Measurements from ENCODE around the gene PRRT1. TPM values are rescaled to one million over a fixed set of nuclear protein-coding genes. Genes with fewer than 3 reads are reported as not detected.

The PRRT1 gene
- total and polyA plus RNA-seq, 4 donors: 0.08 to 0.24 (median 0.19) TPM; not detected in 1

- peak overlapping the region; percentile 48 to 73 for H3K9ac ChIP-seq (ENCODE audit: low read depth in 1 of 2, low read length in 2 of 2)
- TF ChIP-seq ZBTB33 (IDR thresholded peaks at IDR 0.05) (no peak), MAX (IDR thresholded peaks at IDR 0.05) (no peak), RAD21 (IDR thresholded peaks at IDR 0.05) (no peak), EGR1 (IDR thresholded peaks at IDR 0.05; ENCODE audit: low read depth in 2 of 2) (no peak), RXRA (IDR thresholded peaks at IDR 0.05) (no peak), NR2F2 (IDR thresholded peaks at IDR 0.05) (no peak), REST (IDR thresholded peaks at IDR 0.05) (no peak), HNF4A (conservative IDR thresholded peaks at IDR 0.05) (no peak)
- H3K4me1 ChIP-seq (ENCODE audit: control insufficient read depth in 4 of 4, insufficient read depth in 4 of 4, low read length in 3 of 4): peaks cover 8 to 42% (median 27%) of the 10 kb centered on the region in 4 donors
- 77% methylated on average over 15 of the region's 15 CpGs for WGBS
- peak overlapping the region in 2 of 3 donors; percentile 37 to 40 for H3K4me3 ChIP-seq (ENCODE audit: low read depth in 1 of 3, low read length in 3 of 3)
- H3K9me3 ChIP-seq (ENCODE audit: control insufficient read depth in 4 of 4, low read length in 3 of 4): no peaks in the 10 kb centered on the region
- H3K27me3 ChIP-seq (ENCODE audit: control insufficient read depth in 4 of 4, insufficient read depth in 4 of 4, low read length in 3 of 4): no peaks in the 10 kb centered on the region
- H3K27ac ChIP-seq (ENCODE audit: low read depth in 1 of 2, low read length in 2 of 2): peak overlapping the region; percentile 75 to 97
- H3K36me3 ChIP-seq (ENCODE audit: control insufficient read depth in 4 of 4, insufficient read depth in 3 of 4, low read depth in 1 of 4, low read length in 3 of 4): peaks cover 0 to 8% (median 6%) of the 10 kb centered on the region in 4 donors
- DNase-seq (ENCODE audit: low spot score): no peak
These were observed 40.2 kb upstream of the PRRT1 start for GRCh38 chr6:32191696-32192607.

GRCh38 chr6:32190911-32191677 is 39.4 kb upstream of the PRRT1 start:
- Histone ChIP-seq H3K9ac (ENCODE audit: low read depth in 1 of 2, low read length in 2 of 2) (peak overlapping the region; percentile 73 to 88), H3K27ac (ENCODE audit: low read depth in 1 of 2, low read length in 2 of 2) (peak overlapping the region; percentile 75 to 97), H3K36me3 (ENCODE audit: control insufficient read depth in 4 of 4, insufficient read depth in 3 of 4, low read depth in 1 of 4, low read length in 3 of 4) (peaks cover 0 to 14% (median 8%) of the 10 kb centered on the region in 4 donors), H3K27me3 (ENCODE audit: control insufficient read depth in 4 of 4, insufficient read depth in 4 of 4, low read length in 3 of 4) (no peaks in the 10 kb centered on the region), H3K9me3 (ENCODE audit: control insufficient read depth in 4 of 4, low read length in 3 of 4) (no peaks in the 10 kb centered on the region), H3K4me1 (ENCODE audit: control insufficient read depth in 4 of 4, insufficient read depth in 4 of 4, low read length in 3 of 4) (peaks cover 8 to 34% (median 23%) of the 10 kb centered on the region in 4 donors), H3K4me3 (ENCODE audit: low read depth in 1 of 3, low read length in 3 of 3) (peak overlapping the region in 1 of 3 donors; percentile 72)
- DNase-seq (ENCODE audit: low spot score): no peak
- TF ChIP-seq MAX (IDR thresholded peaks at IDR 0.05): no peak
- no peak for TF ChIP-seq EGR1 (IDR thresholded peaks at IDR 0.05; ENCODE audit: low read depth in 2 of 2)
- no peak for TF ChIP-seq SP1 (IDR thresholded peaks at IDR 0.05)
- no peak for TF ChIP-seq CTCF (IDR thresholded peaks at IDR 0.05; ENCODE audit: low read depth, low read length, missing input control)
- TF ChIP-seq ATF3 (IDR thresholded peaks at IDR 0.05): no peak
- no peak for TF ChIP-seq ZBTB33 (IDR thresholded peaks at IDR 0.05)
- TF ChIP-seq TAF1 (conservative IDR thresholded peaks at IDR 0.05): no peak
- TF ChIP-seq GABPA (IDR thresholded peaks at IDR 0.05 in 1 of 2, conservative IDR thresholded peaks at IDR 0.05 in 1 of 2): no peak
- no peak for TF ChIP-seq RAD21 (IDR thresholded peaks at IDR 0.05)
- no peak for TF ChIP-seq HNF4G (IDR thresholded peaks at IDR 0.05)
- no peak for TF ChIP-seq RXRA (IDR thresholded peaks at IDR 0.05)
- no peak for TF ChIP-seq NR2F2 (IDR thresholded peaks at IDR 0.05)
- no peak for TF ChIP-seq YY1 (IDR thresholded peaks at IDR 0.05)
- WGBS: 77% methylated on average over 8 of the region's 8 CpGs

All from liver (tissue), 9 donors.